H1 (cell line): ENCODE data around the gene KCTD10. TPM values are rescaled to one million over a fixed set of nuclear protein-coding genes. Genes with fewer than 3 reads are reported as not detected.

ENCODE experiments used
- CTCF ChIA-PET: fragments of 300-600 bp; sonication (Branson Sonifier 250); formaldehyde crosslinking; loops from one replicate; lab custom pipeline; 2021; ENCODE audit not compliant: partially characterized antibody; lab: Charles Lee
- POLR2A ChIA-PET: fragments of 300-600 bp; sonication (Branson Sonifier 250); formaldehyde crosslinking; loops from one replicate; lab custom pipeline; 2021; ENCODE audit warnings: inconsistent platforms; ENCODE audit not compliant: partially characterized antibody; lab: Charles Lee
- DNase-seq, 2 experiments: peaks; one replicate each; pipeline versions ENCODE4 v3.0.0 to v3.0.0-alpha.2; 2010 to 2022; ENCODE audit warnings: low spot score in 2 of 2, low read depth in 1 of 2, mixed read lengths in 1 of 2
- FAIRE-seq: peaks from 2 replicates; lab custom pipeline; 2011; peaks lifted over from hg19 to GRCh38; lab: Jason Lieb, UNC
- H2AFZ ChIP-seq: 2 replicates; pipeline ENCODE4 v1.8.1; 2012; ENCODE audit warnings: low read length, inconsistent platforms
- H2AK5ac ChIP-seq: 2 replicates; pipeline ENCODE4 v1.6.1; 2013; ENCODE audit warnings: low read depth, low read length
- H2BK120ac ChIP-seq: replicated peaks from 2 replicates; pipeline ENCODE3; 2013; ENCODE audit warnings: low read depth, low read length, inconsistent platforms
- H2BK12ac ChIP-seq: 2 replicates; pipeline ENCODE4 v1.6.1; 2013; ENCODE audit warnings: low read depth, low read length
- H2BK15ac ChIP-seq: 2 replicates; pipeline ENCODE4 v1.6.1; 2013; ENCODE audit warnings: low read length
- H2BK20ac ChIP-seq: 2 replicates; pipeline ENCODE4 v1.6.1; 2013; ENCODE audit warnings: low read length
- H2BK5ac ChIP-seq: 2 replicates; pipeline ENCODE4 v1.6.1; 2013; ENCODE audit warnings: low read depth, low read length
- H3K14ac ChIP-seq: 2 replicates; pipeline ENCODE4 v1.6.1; 2013; ENCODE audit warnings: inconsistent platforms; ENCODE audit not compliant: insufficient read length
- H3K18ac ChIP-seq: 2 replicates; pipeline ENCODE4 v1.6.1; 2013; ENCODE audit warnings: low read length; ENCODE audit errors: extremely low read depth
- H3K23ac ChIP-seq: 2 replicates; pipeline ENCODE4 v1.6.1; 2013; ENCODE audit warnings: inconsistent platforms; ENCODE audit not compliant: insufficient read length
- H3K23me2 ChIP-seq: 2 replicates; pipeline ENCODE4 v1.6.1; 2013; ENCODE audit warnings: low read depth, low read length
- H3K27ac ChIP-seq: 2 replicates; pipeline ENCODE4 v1.6.1; 2011; ENCODE audit warnings: low read depth, low read length, inconsistent platforms
- H3K27me3 ChIP-seq, 4 experiments: replicated peaks in 1 of 4; 1 replicate in 1 of 4; 2 replicates in 3 of 4; pipeline versions ENCODE4 v1.6.1 to v1.8.1; 2011 to 2013; ENCODE audit warnings: low read length in 3 of 4, mild to moderate bottlenecking in 3 of 4, inconsistent platforms in 2 of 4, mixed read lengths in 2 of 4, moderate library complexity in 1 of 4; ENCODE audit not compliant: control insufficient read depth in 3 of 4, insufficient read depth in 3 of 4; ENCODE audit errors: extremely low read depth in 1 of 4
- H3K36me3 ChIP-seq, 4 experiments: 2 replicates each; pipeline versions ENCODE4 v1.6.1 to v1.8.1; 2011 to 2013; ENCODE audit warnings: mild to moderate bottlenecking in 4 of 4, low read length in 3 of 4, moderate library complexity in 2 of 4, control low read depth in 1 of 4, inconsistent platforms in 1 of 4; ENCODE audit not compliant: insufficient read depth in 4 of 4, control insufficient read depth in 2 of 4
- H3K4ac ChIP-seq: replicated peaks from 2 replicates; pipeline ENCODE3; 2013; ENCODE audit warnings: low read length, low read depth, mixed read lengths, inconsistent platforms; ENCODE audit not compliant: insufficient read length
- H3K4me1 ChIP-seq, 4 experiments: replicated peaks in 1 of 4; 1 replicate in 1 of 4; 2 replicates in 3 of 4; pipeline versions ENCODE4 v1.6.1 to v1.8.1; 2011 to 2013; ENCODE audit warnings: low read length in 3 of 4, inconsistent platforms in 2 of 4, mixed read lengths in 1 of 4; ENCODE audit not compliant: insufficient read depth in 4 of 4, control insufficient read depth in 3 of 4
- H3K4me2 ChIP-seq, 2 experiments: 2 replicates each; pipeline versions ENCODE4 v1.6.1 to v1.8.1; 2011 to 2013; ENCODE audit warnings: low read depth in 2 of 2, low read length in 2 of 2, control low read depth in 1 of 2, inconsistent platforms in 1 of 2, mild to moderate bottlenecking in 1 of 2; ENCODE audit not compliant: insufficient read depth in 1 of 2
- H3K4me3 ChIP-seq, 4 experiments: fragments of 200-600, 300-600 bp in 1 of 4; sonication (generic), shearing (Covaris generic), sonication (Bioruptor Twin) in 1 of 4; 2 replicates each; pipeline versions ENCODE4 v1.5.1 to v1.8.1; 2011 to 2016; ENCODE audit warnings: low read length in 4 of 4, low read depth in 3 of 4, control low read depth in 2 of 4, inconsistent platforms in 2 of 4, mild to moderate bottlenecking in 2 of 4, mixed read lengths in 1 of 4, moderate library complexity in 1 of 4; ENCODE audit not compliant: insufficient read depth in 2 of 4; ENCODE audit errors: extremely low read depth in 1 of 4
- H3K56ac ChIP-seq: replicated peaks from 2 replicates; pipeline ENCODE3; 2013; ENCODE audit warnings: low read depth, mild to moderate bottlenecking, mixed read lengths, low read length, inconsistent platforms; ENCODE audit not compliant: insufficient read length
- H3K79me1 ChIP-seq: 2 replicates; pipeline ENCODE4 v1.6.1; 2013; ENCODE audit warnings: low read depth, low read length, control low read depth
- H3K79me2 ChIP-seq, 2 experiments: 2 replicates each; pipeline versions ENCODE4 v1.6.1 to v1.8.1; 2012 to 2013; ENCODE audit warnings: low read length in 2 of 2, mild to moderate bottlenecking in 2 of 2, inconsistent platforms in 1 of 2; ENCODE audit not compliant: insufficient read depth in 2 of 2, control insufficient read depth in 1 of 2
- H3K9ac ChIP-seq, 4 experiments: replicated peaks in 1 of 4; 1 replicate in 1 of 4; 2 replicates in 3 of 4; pipeline versions ENCODE4 v1.6.1 to v1.8.1; 2011 to 2013; ENCODE audit warnings: low read depth in 3 of 4, low read length in 3 of 4, control low read depth in 2 of 4, mild to moderate bottlenecking in 2 of 4, moderate library complexity in 2 of 4, inconsistent platforms in 1 of 4; ENCODE audit errors: extremely low read depth in 1 of 4
- H3K9me3 ChIP-seq, 2 experiments: 2 replicates each; pipeline versions ENCODE4 v1.6.1 to v1.8.1; 2012 to 2013; ENCODE audit warnings: mild to moderate bottlenecking in 2 of 2, moderate library complexity in 2 of 2, control low read depth in 1 of 2, inconsistent platforms in 1 of 2, low read depth in 1 of 2, low read length in 1 of 2, mixed read lengths in 1 of 2; ENCODE audit not compliant: insufficient read depth in 2 of 2
- H4K20me1 ChIP-seq, 2 experiments: replicated peaks in 1 of 2; 2 replicates each; pipeline versions ENCODE3 to v1.8.1; 2011 to 2013; ENCODE audit warnings: inconsistent platforms in 2 of 2, low read length in 2 of 2, mild to moderate bottlenecking in 1 of 2; ENCODE audit not compliant: insufficient read depth in 2 of 2, control insufficient read depth in 1 of 2
- H4K5ac ChIP-seq: 2 replicates; pipeline ENCODE4 v1.6.1; 2013; ENCODE audit warnings: low read length, low read depth, mixed read lengths, inconsistent platforms; ENCODE audit not compliant: insufficient read length
- H4K8ac ChIP-seq: 2 replicates; pipeline ENCODE4 v1.8.0; 2013; ENCODE audit warnings: mild to moderate bottlenecking, moderate library complexity, low read length, inconsistent platforms; ENCODE audit not compliant: insufficient read depth; ENCODE audit errors: extremely low read depth
- H4K91ac ChIP-seq: replicated peaks from 2 replicates; pipeline ENCODE3; 2013; ENCODE audit warnings: low read length, mixed read lengths, inconsistent platforms; ENCODE audit not compliant: insufficient read length
- ASH2L ChIP-seq: fragments of 200-600, 300-600 bp; sonication (generic); IDR thresholded peaks from one replicate; pipeline ENCODE4 v1.7.1; 2017; ENCODE audit warnings: low read length
- TAF7 ChIP-seq: optimal IDR thresholded peaks from 2 replicates; pipeline ENCODE3; 2011; ENCODE audit warnings: low read depth, mild to moderate bottlenecking, inconsistent platforms, low read length, moderate library complexity, borderline replicate concordance
- TEAD4 ChIP-seq: IDR thresholded peaks from 2 replicates; pipeline ENCODE4 v1.6.1; 2012; ENCODE audit warnings: low read depth, low read length, inconsistent platforms, mixed read lengths
- whole genome bisulfite sequencing, 2 experiments: shearing (Covaris generic) in 1 of 2; methylation state at CpG; one replicate each; pipeline versions ENCODE4 v1.1.6 to v1.1.7; 2013 to 2015; ENCODE audit warnings: low lambda C conversion rate in 2 of 2, mixed read lengths in 2 of 2, inconsistent platforms in 1 of 2, low coverage in 1 of 2, missing lambda C conversion rate in 1 of 2; ENCODE audit not compliant: insufficient replicate concordance in 2 of 2, insufficient coverage in 1 of 2, insufficient read length in 1 of 2; ENCODE audit errors: extremely low coverage in 1 of 2, missing lambda C conversion rate in 1 of 2; 5-methylcytosine and 5-hydroxymethylcytosine counted together
- polyA plus RNA-seq, 7 experiments: library from polyadenylated mRNA; depleted of rRNA in 3 of 7; stranded (reverse) in 5 of 7; unstranded in 2 of 7; fragments of >200 nt in 5 of 7; fragments of 200-250 nt in 2 of 7; gene quantifications; 1 replicate in 5 of 7; 2 replicates in 1 of 7; 4 replicates in 1 of 7; pipeline versions ENCODE4 v1.2.1 to v1.2.3, GENCODE V29; 2011 to 2013; ENCODE audit warnings: missing spikeins in 2 of 7, mixed read lengths in 2 of 7
- total RNA-seq: library from RNA; stranded (reverse); fragmentation: NEBNext Ultra II Directional; extraction: Animal tissue kit (Norgen Biotek cat#: 25700); gene quantifications from 2 replicates; pipeline ENCODE4 v1.2.1, GENCODE V29; 2021
- TF ChIP-seq, protein P1 (sequence below): IDR thresholded peaks from 2 replicates; pipeline ENCODE4 v1.6.1; 2011; ENCODE audit warnings: low read depth, mild to moderate bottlenecking, low read length; ENCODE audit not compliant: insufficient read depth

KCTD10 gene
- total and polyA plus RNA-seq, 2 of the 8 experiments (the other 6 are each of a cell fraction or from before 2014, with no cell fraction given), result 45.3 to 52.4 TPM

- CTCF ChIA-PET, result interaction anchor here (0.6 to 0.8 kb wide), 2 partner anchors 60 to 261 kb away, joined by 3 read pairs; partner anchors contain the start of genes MMAB and MVK
- no peaks in the 10 kb centered on the region for H3K9me3 ChIP-seq
- no peak overlapping the region for H2BK15ac ChIP-seq
Observed at GRCh38 chr12:109513051-109513450, 36.0 kb upstream of the KCTD10 start.

More at GRCh38 chr12:109513051-109513450, 36.0 kb upstream of the KCTD10 start:
- Histone ChIP-seq H3K23ac (no peak overlapping the region), H3K56ac (no peak overlapping the region), H4K5ac (no peak overlapping the region), H3K27ac (no peak overlapping the region), H4K8ac (no peak overlapping the region), H3K4me2 (no peak overlapping the region), H2AFZ (no peak overlapping the region), H2BK12ac (no peak overlapping the region), H3K79me1 (no peaks in the 10 kb centered on the region), H3K14ac (no peak overlapping the region)
- 87% methylated on average over 8 of the region's 8 CpGs; no CpG with 5 or more reads in 1 of the 2 experiments for WGBS, 2 experiments
- DNase-seq, result no peak
- POLR2A ChIA-PET, result no interaction called here
- TF ChIP-seq ASH2L, result no peak
- no peak for TF ChIP-seq TEAD4
- TF ChIP-seq, protein P1, sequence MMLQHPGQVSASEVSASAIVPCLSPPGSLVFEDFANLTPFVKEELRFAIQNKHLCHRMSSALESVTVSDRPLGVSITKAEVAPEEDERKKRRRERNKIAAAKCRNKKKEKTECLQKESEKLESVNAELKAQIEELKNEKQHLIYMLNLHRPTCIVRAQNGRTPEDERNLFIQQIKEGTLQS, result no peak
- TF ChIP-seq TAF7, result no peak
- TF ChIP-seq, all 59 proteins: peak for 0
- H2BK5ac ChIP-seq, result no peak overlapping the region
- peaks cover 0 to 4% of the 10 kb centered on the region in 2 experiments for H4K20me1 ChIP-seq
- H3K4me1 ChIP-seq, result no peaks in the 10 kb centered on the region
- FAIRE-seq, result no peak
- no peaks in the 10 kb centered on the region for H3K27me3 ChIP-seq
- no peak overlapping the region for H2AK5ac ChIP-seq
- no peak overlapping the region for H3K9ac ChIP-seq
- H3K4me3 ChIP-seq, result no peak overlapping the region
- H3K23me2 ChIP-seq, result no peaks in the 10 kb centered on the region
- H3K4ac ChIP-seq, result no peak overlapping the region
- no peak overlapping the region for H2BK20ac ChIP-seq
- no peak overlapping the region for H2BK120ac ChIP-seq
- no peak overlapping the region for H4K91ac ChIP-seq
- no peaks in the 10 kb centered on the region for H3K79me2 ChIP-seq
- H3K36me3 ChIP-seq, result peaks cover 2 to 31% (median 16%) of the 10 kb centered on the region in 4 experiments; a peak in 7 of 8 replicates
- H3K18ac ChIP-seq, result no peak overlapping the region
